Measurements from ENCODE around the gene ABCC6. TPM values are rescaled to one million over a fixed set of nuclear protein-coding genes. Genes with fewer than 3 reads are reported as not detected.
"Not testable (repeated sequence)": the region's sequence is repeated elsewhere in the genome, so short reads cannot be mapped to it uniquely, and the experiment has no call there.

ABCC6 gene
- total RNA-seq, 2 donors from 2014 or later = 0.24 TPM; not detected in 1

GRCh38 chr16:16166949-16167348 lies 56.3 kb downstream of the ABCC6 start:
- Mint-ChIP-seq H3K36me3 (ENCODE audit: low read depth) (peaks cover 7% of the 10 kb centered on the region), H3K27me3 (peaks cover 10% of the 10 kb centered on the region), H3K27ac (no peak overlapping the region), H3K4me3 (no peak overlapping the region), H3K9me3 (peaks cover 7% of the 10 kb centered on the region), H3K4me1 (peaks cover 6% of the 10 kb centered on the region)
- no peak for ATAC-seq (replicated peaks)

- H3K27ac Mint-ChIP-seq = no peak overlapping the region
- peaks cover 9% of the 10 kb centered on the region for H3K9me3 Mint-ChIP-seq
- no peak for ATAC-seq (replicated peaks)
- H3K4me3 Mint-ChIP-seq = no peak overlapping the region
- H3K27me3 Mint-ChIP-seq = peaks cover 12% of the 10 kb centered on the region
- no peaks in the 10 kb centered on the region for H3K4me1 Mint-ChIP-seq
- H3K36me3 Mint-ChIP-seq (ENCODE audit: low read depth) = no peaks in the 10 kb centered on the region
These were observed 57.2 kb downstream of the ABCC6 start for GRCh38 chr16:16166085-16166484.

- peaks cover 12% of the 10 kb centered on the region for H3K27me3 Mint-ChIP-seq
- no peaks in the 10 kb centered on the region for H3K36me3 Mint-ChIP-seq (ENCODE audit: low read depth)
- no peak overlapping the region for H3K27ac Mint-ChIP-seq
- no peaks in the 10 kb centered on the region for H3K4me1 Mint-ChIP-seq
- peaks cover 13% of the 10 kb centered on the region for H3K9me3 Mint-ChIP-seq
- no peak overlapping the region for H3K4me3 Mint-ChIP-seq
- no peak for ATAC-seq (replicated peaks)
These were observed 59.1 kb downstream of the ABCC6 start for GRCh38 chr16:16164243-16164642.

- Mint-ChIP-seq H3K36me3 (ENCODE audit: low read depth) (no peaks in the 10 kb centered on the region), H3K9me3 (peaks cover 14% of the 10 kb centered on the region), H3K27me3 (peaks cover 12% of the 10 kb centered on the region), H3K4me1 (no peaks in the 10 kb centered on the region), H3K4me3 (no peak overlapping the region), H3K27ac (no peak overlapping the region)
- no peak for ATAC-seq (replicated peaks)
These were observed 59.7 kb downstream of the ABCC6 start for GRCh38 chr16:16163571-16163970.

GRCh38 chr16:16163109-16163508 lies 60.2 kb downstream of the ABCC6 start:
- H3K4me3 Mint-ChIP-seq = no peak overlapping the region
- ATAC-seq (replicated peaks) = no peak
- no peaks in the 10 kb centered on the region for H3K4me1 Mint-ChIP-seq
- no peak overlapping the region for H3K27ac Mint-ChIP-seq
- H3K9me3 Mint-ChIP-seq = peaks cover 17% of the 10 kb centered on the region
- H3K36me3 Mint-ChIP-seq (ENCODE audit: low read depth) = no peaks in the 10 kb centered on the region
- H3K27me3 Mint-ChIP-seq = peaks cover 12% of the 10 kb centered on the region

DNA sequence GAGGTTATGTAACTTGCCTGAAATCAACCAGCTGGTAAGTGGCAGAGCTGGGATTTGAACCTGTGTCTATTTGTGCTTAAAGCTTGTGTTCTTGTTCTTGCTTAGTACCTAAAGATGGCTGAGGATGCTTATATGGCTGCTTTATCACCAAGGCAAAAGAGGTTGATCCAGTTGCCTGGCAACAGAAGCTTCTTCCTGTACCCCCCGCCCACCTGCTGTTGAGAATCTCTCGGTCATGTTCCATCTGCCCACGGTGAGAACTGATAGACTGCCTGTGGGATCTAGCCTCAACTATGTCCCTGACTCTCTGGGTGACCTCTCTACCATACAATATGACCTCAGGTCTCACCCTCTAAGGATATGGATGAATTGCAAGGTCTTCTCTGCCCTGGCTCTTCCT lies 60.7 kb downstream of the ABCC6 start:
- no peaks in the 10 kb centered on the region for H3K36me3 Mint-ChIP-seq (ENCODE audit: low read depth)

GRCh38 chr16:16161840-16162239 lies 61.5 kb downstream of the ABCC6 start:
- H3K36me3 Mint-ChIP-seq (ENCODE audit: low read depth); H3K4me1 Mint-ChIP-seq; H3K27ac Mint-ChIP-seq; ATAC-seq (replicated peaks); H3K4me3 Mint-ChIP-seq: not testable (repeated sequence)
- peaks cover 17% of the 10 kb centered on the region for H3K9me3 Mint-ChIP-seq
- peaks cover 12% of the 10 kb centered on the region for H3K27me3 Mint-ChIP-seq

More for the DNA sequence above, 60.7 kb downstream of the ABCC6 start:
- Mint-ChIP-seq H3K27me3 (peaks cover 12% of the 10 kb centered on the region), H3K4me1 (no peaks in the 10 kb centered on the region), H3K4me3 (no peak overlapping the region), H3K27ac (no peak overlapping the region), H3K9me3 (peaks cover 17% of the 10 kb centered on the region)
- no peak for ATAC-seq (replicated peaks)

- ATAC-seq (replicated peaks) = no peak
- Mint-ChIP-seq H3K36me3 (ENCODE audit: low read depth) (no peaks in the 10 kb centered on the region), H3K9me3 (peaks cover 17% of the 10 kb centered on the region), H3K4me1 (no peaks in the 10 kb centered on the region), H3K4me3 (no peak overlapping the region), H3K27me3 (peaks cover 12% of the 10 kb centered on the region), H3K27ac (no peak overlapping the region)
These were observed 62.0 kb downstream of the ABCC6 start for GRCh38 chr16:16161319-16161718.

- H3K4me1 Mint-ChIP-seq = no peaks in the 10 kb centered on the region
- H3K4me3 Mint-ChIP-seq = no peak overlapping the region
- H3K27ac Mint-ChIP-seq = no peak overlapping the region
- H3K36me3 Mint-ChIP-seq (ENCODE audit: low read depth) = no peaks in the 10 kb centered on the region
- H3K9me3 Mint-ChIP-seq = peaks cover 17% of the 10 kb centered on the region
- no peak for ATAC-seq (replicated peaks)
- peaks cover 12% of the 10 kb centered on the region for H3K27me3 Mint-ChIP-seq
These were observed 63.6 kb downstream of the ABCC6 start for GRCh38 chr16:16159662-16160061.

DNA sequence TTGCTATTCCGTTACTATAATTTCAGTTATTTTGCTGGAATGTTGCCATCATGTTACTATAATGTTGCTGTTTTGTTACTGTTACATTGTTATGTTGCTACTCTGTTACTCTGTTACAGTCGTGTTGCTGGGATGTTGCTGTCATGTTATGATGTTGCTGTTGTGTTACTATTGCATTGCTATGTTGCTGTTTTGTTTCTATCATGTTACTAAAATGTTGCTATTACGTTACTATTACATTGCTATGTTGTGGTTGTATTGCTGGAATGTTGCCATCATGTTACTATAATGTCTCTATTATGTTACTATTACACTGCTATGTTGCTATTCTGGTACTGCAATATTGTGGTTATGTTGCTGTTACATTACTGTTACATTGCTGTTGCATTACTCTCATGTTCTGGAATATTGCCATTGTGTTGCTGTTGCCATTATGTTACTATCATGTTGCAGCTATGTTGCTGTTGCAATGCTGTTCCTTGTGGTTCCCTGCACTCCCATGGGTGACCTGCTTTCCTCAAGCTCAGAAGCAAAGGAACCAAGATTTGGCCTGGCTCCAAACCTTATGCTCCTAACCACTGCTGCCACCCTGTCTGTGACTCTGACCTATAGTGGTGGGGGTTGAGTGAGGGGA lies 64.4 kb downstream of the ABCC6 start:
- Mint-ChIP-seq H3K4me1 (no peaks in the 10 kb centered on the region), H3K9me3 (peaks cover 12% of the 10 kb centered on the region), H3K4me3 (no peak overlapping the region), H3K36me3 (ENCODE audit: low read depth) (no peaks in the 10 kb centered on the region), H3K27me3 (peaks cover 7% of the 10 kb centered on the region), H3K27ac (no peak overlapping the region)
- ATAC-seq (replicated peaks) = no peak

DNA sequence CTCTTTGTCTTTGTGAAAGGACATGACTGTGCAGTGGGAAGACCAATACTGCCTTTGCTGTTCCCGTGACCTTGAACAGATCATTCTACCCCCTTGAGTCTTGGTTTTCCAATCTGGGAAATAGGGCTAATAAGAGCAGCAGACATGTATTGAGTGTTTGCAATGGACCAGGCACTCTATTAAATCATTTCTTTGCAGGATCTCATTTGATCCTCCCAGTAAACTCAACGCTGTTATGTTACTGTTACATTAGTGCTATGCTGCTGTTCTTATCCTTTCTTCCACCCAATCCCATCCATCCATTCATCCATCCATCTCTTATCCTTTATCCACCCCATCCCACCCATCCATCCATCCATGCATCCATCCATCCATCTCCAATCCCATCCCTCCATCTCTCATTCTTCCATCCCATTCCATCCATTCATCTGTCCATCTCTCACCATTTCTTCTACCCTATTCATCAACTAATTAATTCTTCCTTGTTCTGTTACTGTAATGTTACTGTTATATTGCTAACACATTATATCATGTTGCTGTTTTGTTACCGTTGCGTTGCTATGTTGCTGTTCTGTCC lies 65.1 kb downstream of the ABCC6 start:
- Mint-ChIP-seq H3K36me3 (ENCODE audit: low read depth) (no peaks in the 10 kb centered on the region), H3K27ac (no peak overlapping the region), H3K4me1 (no peaks in the 10 kb centered on the region), H3K4me3 (no peak overlapping the region), H3K27me3 (peaks cover 7% of the 10 kb centered on the region), H3K9me3 (peaks cover 12% of the 10 kb centered on the region)
- ATAC-seq (replicated peaks) = no peak

- Mint-ChIP-seq H3K9me3 (peaks cover 12% of the 10 kb centered on the region), H3K27me3 (peaks cover 4% of the 10 kb centered on the region), H3K4me1 (no peaks in the 10 kb centered on the region), H3K36me3 (ENCODE audit: low read depth) (no peaks in the 10 kb centered on the region), H3K4me3 (no peak overlapping the region), H3K27ac (no peak overlapping the region)
- ATAC-seq (replicated peaks) = no peak
These were observed 66.1 kb downstream of the ABCC6 start for GRCh38 chr16:16157166-16157565.

DNA sequence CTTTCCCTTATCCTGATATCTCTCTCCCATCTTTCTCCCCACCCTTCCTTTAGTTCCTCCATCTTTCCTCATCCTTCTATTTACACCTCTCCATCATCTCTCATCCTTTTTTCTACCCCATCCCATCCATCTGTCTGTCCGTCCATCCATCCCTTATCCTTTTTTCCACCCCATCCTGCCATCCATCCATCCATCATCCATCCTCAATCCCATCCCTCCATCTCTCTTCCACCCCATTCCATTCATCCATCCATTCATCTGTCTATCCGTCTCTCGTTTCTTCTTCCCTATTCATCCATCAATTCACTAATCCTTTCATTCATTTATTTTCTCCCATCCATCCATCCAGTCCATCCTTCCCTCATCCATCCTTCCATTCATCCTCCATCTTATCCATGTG lies 68.1 kb downstream of the ABCC6 start:
- H3K4me3 Mint-ChIP-seq = no peak overlapping the region
- ATAC-seq (replicated peaks) = no peak
- H3K36me3 Mint-ChIP-seq (ENCODE audit: low read depth) = no peaks in the 10 kb centered on the region
- H3K4me1 Mint-ChIP-seq = peaks cover 5% of the 10 kb centered on the region
- no peaks in the 10 kb centered on the region for H3K27me3 Mint-ChIP-seq
- no peak overlapping the region for H3K27ac Mint-ChIP-seq
- peaks cover 8% of the 10 kb centered on the region for H3K9me3 Mint-ChIP-seq

GRCh38 chr16:16154281-16154951 lies 68.9 kb downstream of the ABCC6 start:
- H3K27ac Mint-ChIP-seq = no peak overlapping the region
- H3K27me3 Mint-ChIP-seq = no peaks in the 10 kb centered on the region
- H3K9me3 Mint-ChIP-seq = peaks cover 4% of the 10 kb centered on the region
- peaks cover 5% of the 10 kb centered on the region for H3K4me1 Mint-ChIP-seq
- no peak for ATAC-seq (replicated peaks)
- H3K4me3 Mint-ChIP-seq = no peak overlapping the region
- H3K36me3 Mint-ChIP-seq (ENCODE audit: low read depth) = no peaks in the 10 kb centered on the region

- H3K27me3 Mint-ChIP-seq; H3K9me3 Mint-ChIP-seq; H3K4me3 Mint-ChIP-seq; H3K27ac Mint-ChIP-seq; H3K36me3 Mint-ChIP-seq (ENCODE audit: low read depth); ATAC-seq (replicated peaks); H3K4me1 Mint-ChIP-seq: not testable (repeated sequence)
These were observed 70.3 kb downstream of the ABCC6 start for GRCh38 chr16:16153000-16153399.

All from activated T-helper 17 cell treated with anti-CD3 and anti-CD28 coated beads, Interleukin-2, amount 50 U/mL, for 72 hours (primary cell).